Esophagus muscularis mucosa (tissue), 4 donors: ENCODE results near the gene TJP2.

Experiments
- CTCF ChIP-seq, 3 experiments: fragments of 200-600 bp in 2 of 3; fragments of 450-650 bp in 1 of 3; sonication (generic) in 2 of 3; IDR thresholded peaks; one replicate each; pipeline ENCODE4 v1.5.1; 2017 to 2019; ENCODE audit warnings: antibody characterized with exemption in 3 of 3, mild to moderate bottlenecking in 2 of 3, moderate library complexity in 1 of 3
- EP300 ChIP-seq: sonication (generic); formaldehyde crosslinking; IDR thresholded peaks from one replicate; pipeline ENCODE4 v1.6.1; 2017; ENCODE audit warnings: antibody characterized with exemption
- POLR2A ChIP-seq: fragments of 450-650 bp; IDR thresholded peaks from one replicate; pipeline ENCODE4 v1.6.1; 2017; ENCODE audit warnings: antibody characterized with exemption, moderate library complexity, mild to moderate bottlenecking, low read depth

- TF ChIP-seq POLR2A (no peak), EP300 (no peak), CTCF (IDR thresholded peaks at IDR 0.05) (no peak)
Observed at GRCh38 chr9:69145144-69145715, 28.8 kb upstream of the TJP2 start.
